SK-N-SH (cell line): ENCODE data around the gene FAIM2. TPM values are rescaled to one million over a fixed set of nuclear protein-coding genes. Genes with fewer than 3 reads are reported as not detected.

Experiments used
- CTCF ChIA-PET: fragments of 300-600, 350-600 bp; formaldehyde crosslinking; extraction: SDS; loops from one replicate; lab custom pipeline; 2021; lab: Yijun Ruan, JAX
- POLR2A ChIA-PET: fragments of 350-600 bp; sonication (Branson Sonifier 250); formaldehyde crosslinking; extraction: SDS; loops from one replicate; lab custom pipeline; 2020; ENCODE audit warnings: antibody characterized with exemption, inconsistent platforms; lab: Yijun Ruan, JAX
- DNase-seq: peaks from one replicate; pipeline ENCODE4 v3.0.0; 2012
- H2AFZ ChIP-seq: fragments of 200-600 bp; sonication (generic); 2 replicates; pipeline ENCODE4 v1.8.1; 2016; ENCODE audit warnings: antibody characterized with exemption, mild to moderate bottlenecking, low read depth
- H3F3A ChIP-seq: fragments of 200-600 bp; sonication (generic); replicated peaks from 2 replicates; pipeline ENCODE3; 2016; ENCODE audit warnings: antibody characterized with exemption, mild to moderate bottlenecking; ENCODE audit not compliant: insufficient read depth
- H3K27ac ChIP-seq, 2 experiments: fragments of 200-500 bp in 1 of 2; fragments of 200-600 bp in 1 of 2; sonication (Bioruptor generic) in 1 of 2; sonication (generic), shearing (Covaris generic) in 1 of 2; 2 replicates each; pipeline versions ENCODE4 v1.5.1 to v1.6.1; 2014 to 2016; ENCODE audit warnings: low read depth in 2 of 2, inconsistent platforms in 1 of 2, low read length in 1 of 2, mild to moderate bottlenecking in 1 of 2, mixed read lengths in 1 of 2
- H3K27me3 ChIP-seq: fragments of 200-600 bp; sonication (generic), shearing (Covaris generic); 2 replicates; pipeline ENCODE4 v1.6.1; 2016; ENCODE audit warnings: mixed run types; ENCODE audit not compliant: insufficient read depth
- H3K36me3 ChIP-seq, 2 experiments: fragments of 200-500 bp in 1 of 2; fragments of 200-600 bp in 1 of 2; sonication (Bioruptor generic) in 1 of 2; sonication (generic) in 1 of 2; replicated peaks in 1 of 2; 2 replicates each; pipeline versions ENCODE3 to v1.5.1; 2014 to 2016; ENCODE audit warnings: low read length in 1 of 2, mild to moderate bottlenecking in 1 of 2; ENCODE audit not compliant: insufficient read depth in 2 of 2, control insufficient read depth in 1 of 2
- H3K4me1 ChIP-seq, 2 experiments: fragments of 200-500 bp in 1 of 2; fragments of 200-600 bp in 1 of 2; sonication (Bioruptor generic) in 1 of 2; sonication (generic), shearing (Covaris generic) in 1 of 2; 2 replicates each; pipeline versions ENCODE4 v1.5.1 to v1.6.1; 2014 to 2016; ENCODE audit warnings: low read depth in 1 of 2, low read length in 1 of 2, mixed run types in 1 of 2; ENCODE audit not compliant: insufficient read depth in 2 of 2, control insufficient read depth in 1 of 2
- H3K4me2 ChIP-seq: fragments of 200-600 bp; sonication (generic), shearing (Covaris generic); 2 replicates; pipeline ENCODE4 v1.6.1; 2017; ENCODE audit warnings: mixed run types
- H3K4me3 ChIP-seq, 2 experiments: fragments of 200-500 bp in 1 of 2; fragments of 200-600 bp in 1 of 2; sonication (Bioruptor generic) in 1 of 2; sonication (generic), shearing (Covaris generic) in 1 of 2; 2 replicates each; pipeline versions ENCODE4 v1.5.1 to v1.8.1; 2014 to 2016; ENCODE audit warnings: low read depth in 2 of 2, inconsistent platforms in 1 of 2, low read length in 1 of 2, mild to moderate bottlenecking in 1 of 2, mixed read lengths in 1 of 2, moderate library complexity in 1 of 2
- H3K79me2 ChIP-seq: fragments of 200-600 bp; sonication (generic); 2 replicates; pipeline ENCODE4 v1.8.1; 2017; ENCODE audit warnings: mild to moderate bottlenecking; ENCODE audit not compliant: insufficient read depth
- H3K9ac ChIP-seq: fragments of 200-600 bp; sonication (generic); 2 replicates; pipeline ENCODE4 v1.6.1; 2017; ENCODE audit warnings: mixed run types
- H3K9me2 ChIP-seq: fragments of 200-600 bp; sonication (generic); 2 replicates; pipeline ENCODE4 v1.6.1; 2017; ENCODE audit warnings: mixed run types
- H3K9me3 ChIP-seq: fragments of 200-600 bp; sonication (generic); 2 replicates; pipeline ENCODE4 v1.6.1; 2017; ENCODE audit warnings: mixed run types, mild to moderate bottlenecking, moderate library complexity
- H4K20me1 ChIP-seq: fragments of 200-600 bp; sonication (generic); 2 replicates; pipeline ENCODE4 v1.6.1; 2017; ENCODE audit warnings: mild to moderate bottlenecking, mixed run types; ENCODE audit not compliant: insufficient read depth
- CHD2 ChIP-seq: fragments of 150-350 bp; IDR thresholded peaks from 2 replicates; pipeline ENCODE4 v1.6.1; 2018; ENCODE audit warnings: low read length; ENCODE audit not compliant: partially characterized antibody
- EP300 ChIP-seq, 2 experiments: IDR thresholded peaks; 2 replicates each; pipeline versions ENCODE4 v1.4.0 to v1.6.1; 2012; ENCODE audit warnings: borderline replicate concordance in 1 of 2, low read depth in 1 of 2, low read length in 1 of 2
- EZH2phosphoT487 ChIP-seq: fragments of 200-600 bp; sonication (generic); IDR thresholded peaks from 2 replicates; pipeline ENCODE4 v1.6.1; 2017; ENCODE audit warnings: low read depth, mixed run types, mild to moderate bottlenecking, antibody characterized with exemption, moderate library complexity, borderline replicate concordance
- FOXJ3 ChIP-seq: sonication (generic); formaldehyde crosslinking; IDR thresholded peaks from 2 replicates; pipeline ENCODE4 v1.5.1; 2020; ENCODE audit warnings: mild to moderate bottlenecking, missing genetic modification reagents
- FOXM1 ChIP-seq: IDR thresholded peaks from 2 replicates; pipeline ENCODE4 v1.4.0; 2012; ENCODE audit warnings: low read depth, mild to moderate bottlenecking
- GATA2 ChIP-seq: sonication (generic); formaldehyde crosslinking; IDR thresholded peaks from 2 replicates; pipeline ENCODE4 v1.5.0; 2020; ENCODE audit warnings: mild to moderate bottlenecking, missing genetic modification reagents
- JUND ChIP-seq: IDR thresholded peaks from 2 replicates; pipeline ENCODE4 v1.4.0; 2012
- MEF2A ChIP-seq: IDR thresholded peaks from 2 replicates; pipeline ENCODE4 v1.4.0; 2012; ENCODE audit warnings: low read depth, borderline replicate concordance
- NFIC ChIP-seq: IDR thresholded peaks from 2 replicates; pipeline ENCODE4 v1.4.0; 2012; ENCODE audit warnings: borderline replicate concordance
- POLR2AphosphoS5 ChIP-seq: IDR thresholded peaks from 2 replicates; pipeline ENCODE4 v1.6.1; 2012; ENCODE audit warnings: low read depth, low read length
- RCOR1 ChIP-seq: fragments of 150-350 bp; IDR thresholded peaks from 2 replicates; pipeline ENCODE4 v1.6.1; 2017; ENCODE audit warnings: antibody characterized with exemption, low read length
- RFX5 ChIP-seq: IDR thresholded peaks from 2 replicates; pipeline ENCODE4 v1.6.1; 2012; ENCODE audit warnings: mild to moderate bottlenecking, improper control_type of control experiment, low read length
- TCF12 ChIP-seq: IDR thresholded peaks from 2 replicates; pipeline ENCODE4 v1.4.0; 2012
- TEAD4 ChIP-seq: IDR thresholded peaks from 2 replicates; pipeline ENCODE4 v1.4.0; 2012; ENCODE audit warnings: mild to moderate bottlenecking, borderline replicate concordance; ENCODE audit not compliant: insufficient read depth
- YY1 ChIP-seq: IDR thresholded peaks from 2 replicates; pipeline ENCODE4 v1.4.0; 2012; ENCODE audit warnings: low read depth, mild to moderate bottlenecking
- WGBS: methylation state at CpG from one replicate; pipeline ENCODE4 v1.1.6; 2017; ENCODE audit warnings: low lambda C conversion rate; 5-methylcytosine and 5-hydroxymethylcytosine counted together
- polyA plus RNA-seq, 3 experiments: library from polyadenylated mRNA; depleted of rRNA; stranded (reverse); fragments of >200 nt; gene quantifications; 2 replicates each; pipeline ENCODE4 v1.2.3, GENCODE V29; 2012
- TF ChIP-seq, protein P1 (sequence below): IDR thresholded peaks from 2 replicates; pipeline ENCODE4 v1.6.1; 2012; ENCODE audit warnings: mild to moderate bottlenecking, low read depth, low read length, moderate library complexity
- TF ChIP-seq, protein P2 (sequence below): IDR thresholded peaks from 2 replicates; pipeline ENCODE4; 2012
- TF ChIP-seq, protein P3 (sequence below): fragments of 200-600 bp; sonication (generic); IDR thresholded peaks from 2 replicates; pipeline ENCODE4 v1.6.1; 2017; ENCODE audit warnings: antibody characterized with exemption, mild to moderate bottlenecking, moderate library complexity

The FAIM2 gene
- polyA plus RNA-seq, 1 of the 3 experiments (the other 2 are of a cell fraction), result 11.3 TPM

DNA sequence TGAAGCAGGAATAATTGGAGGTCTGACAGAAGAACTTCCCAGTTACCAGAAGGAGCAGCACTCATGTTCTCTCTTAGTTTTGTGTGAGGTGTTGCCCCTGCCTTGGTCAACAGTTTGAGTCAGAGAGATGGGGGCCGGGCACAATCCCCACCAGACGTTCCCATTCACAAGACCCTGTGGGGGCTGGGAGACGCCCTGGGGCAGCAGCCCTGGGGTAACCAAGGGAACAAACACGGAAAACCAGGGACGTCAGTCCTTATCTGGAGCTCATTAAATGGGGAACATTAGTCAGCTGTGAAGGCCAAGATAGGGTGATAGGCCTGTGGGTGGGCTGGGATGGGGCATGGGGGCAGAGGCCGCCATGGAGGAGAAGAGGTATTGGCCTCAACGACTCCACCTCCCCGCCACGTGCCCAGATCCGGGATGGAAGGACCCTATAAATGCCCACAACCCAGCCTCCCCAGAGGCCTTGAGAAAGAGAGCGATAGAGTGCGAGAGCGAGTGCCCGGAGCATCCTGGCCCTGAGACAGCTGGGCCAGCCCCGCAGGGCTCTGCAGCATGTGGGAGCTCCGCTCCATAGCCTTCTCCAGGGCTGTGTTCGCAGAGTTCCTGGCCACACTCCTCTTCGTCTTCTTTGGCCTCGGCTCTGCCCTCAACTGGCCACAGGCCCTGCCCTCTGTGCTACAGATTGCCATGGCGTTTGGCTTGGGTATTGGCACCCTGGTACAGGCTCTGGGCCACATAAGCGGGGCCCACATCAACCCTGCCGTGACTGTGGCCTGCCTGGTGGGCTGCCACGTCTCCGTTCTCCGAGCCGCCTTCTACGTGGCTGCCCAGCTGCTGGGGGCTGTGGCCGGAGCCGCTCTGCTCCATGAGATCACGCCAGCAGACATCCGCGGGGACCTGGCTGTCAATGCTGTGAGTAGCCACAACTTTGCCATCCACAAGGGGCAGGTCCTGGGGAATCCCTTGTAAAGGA is 46.9 kb upstream of the FAIM2 start, which contains the start of gene AQP2:
AQP2 (plus strand) TSS at position 465 of the 979 bp plus-strand sequence; CDS start at position 559, 94 bp downstream.
- H3K27ac ChIP-seq, result no peak within 1 kb of the TSS
- DNase-seq, result peak; percentile 64
- ChIA-PET CTCF (interaction anchor here (0.8 to 6.1 kb wide), 8 partner anchors 9 to 121 kb away, joined by 3 to 101 read pairs (median 4); no protein-coding TSS in a partner anchor), POLR2A (interaction anchor here (1.0 kb wide), 1 partner anchor 33 kb away, joined by 3 read pairs; no protein-coding TSS in a partner anchor)
- no peak within 1 kb of the TSS for H2AFZ ChIP-seq
- H3K4me1 ChIP-seq, result peaks cover 0 to 20% of the 10 kb centered on the region in 2 experiments; a peak in 1 of 4 replicates
- H3F3A ChIP-seq, result no peaks in the 10 kb centered on the region
- H3K79me2 ChIP-seq, result no peaks in the 10 kb centered on the region
- no peaks in the 10 kb centered on the region for H3K36me3 ChIP-seq
- no peak for TF ChIP-seq NFIC
- TF ChIP-seq RFX5, result no peak
- TF ChIP-seq FOXM1, result no peak
- no peak for TF ChIP-seq JUND
- no peak for TF ChIP-seq CHD2
- TF ChIP-seq TEAD4, result no peak
- TF ChIP-seq YY1, result no peak
- TF ChIP-seq GATA2 (CRISPR knock-in tag), result no peak
- no peak for TF ChIP-seq EZH2phosphoT487
- TF ChIP-seq TCF12, result no peak
- no peak for TF ChIP-seq FOXJ3
- no peak for TF ChIP-seq RCOR1
- TF ChIP-seq, protein P1, sequence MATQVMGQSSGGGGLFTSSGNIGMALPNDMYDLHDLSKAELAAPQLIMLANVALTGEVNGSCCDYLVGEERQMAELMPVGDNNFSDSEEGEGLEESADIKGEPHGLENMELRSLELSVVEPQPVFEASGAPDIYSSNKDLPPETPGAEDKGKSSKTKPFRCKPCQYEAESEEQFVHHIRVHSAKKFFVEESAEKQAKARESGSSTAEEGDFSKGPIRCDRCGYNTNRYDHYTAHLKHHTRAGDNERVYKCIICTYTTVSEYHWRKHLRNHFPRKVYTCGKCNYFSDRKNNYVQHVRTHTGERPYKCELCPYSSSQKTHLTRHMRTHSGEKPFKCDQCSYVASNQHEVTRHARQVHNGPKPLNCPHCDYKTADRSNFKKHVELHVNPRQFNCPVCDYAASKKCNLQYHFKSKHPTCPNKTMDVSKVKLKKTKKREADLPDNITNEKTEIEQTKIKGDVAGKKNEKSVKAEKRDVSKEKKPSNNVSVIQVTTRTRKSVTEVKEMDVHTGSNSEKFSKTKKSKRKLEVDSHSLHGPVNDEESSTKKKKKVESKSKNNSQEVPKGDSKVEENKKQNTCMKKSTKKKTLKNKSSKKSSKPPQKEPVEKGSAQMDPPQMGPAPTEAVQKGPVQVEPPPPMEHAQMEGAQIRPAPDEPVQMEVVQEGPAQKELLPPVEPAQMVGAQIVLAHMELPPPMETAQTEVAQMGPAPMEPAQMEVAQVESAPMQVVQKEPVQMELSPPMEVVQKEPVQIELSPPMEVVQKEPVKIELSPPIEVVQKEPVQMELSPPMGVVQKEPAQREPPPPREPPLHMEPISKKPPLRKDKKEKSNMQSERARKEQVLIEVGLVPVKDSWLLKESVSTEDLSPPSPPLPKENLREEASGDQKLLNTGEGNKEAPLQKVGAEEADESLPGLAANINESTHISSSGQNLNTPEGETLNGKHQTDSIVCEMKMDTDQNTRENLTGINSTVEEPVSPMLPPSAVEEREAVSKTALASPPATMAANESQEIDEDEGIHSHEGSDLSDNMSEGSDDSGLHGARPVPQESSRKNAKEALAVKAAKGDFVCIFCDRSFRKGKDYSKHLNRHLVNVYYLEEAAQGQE, result no peak
- TF ChIP-seq, protein P2, sequence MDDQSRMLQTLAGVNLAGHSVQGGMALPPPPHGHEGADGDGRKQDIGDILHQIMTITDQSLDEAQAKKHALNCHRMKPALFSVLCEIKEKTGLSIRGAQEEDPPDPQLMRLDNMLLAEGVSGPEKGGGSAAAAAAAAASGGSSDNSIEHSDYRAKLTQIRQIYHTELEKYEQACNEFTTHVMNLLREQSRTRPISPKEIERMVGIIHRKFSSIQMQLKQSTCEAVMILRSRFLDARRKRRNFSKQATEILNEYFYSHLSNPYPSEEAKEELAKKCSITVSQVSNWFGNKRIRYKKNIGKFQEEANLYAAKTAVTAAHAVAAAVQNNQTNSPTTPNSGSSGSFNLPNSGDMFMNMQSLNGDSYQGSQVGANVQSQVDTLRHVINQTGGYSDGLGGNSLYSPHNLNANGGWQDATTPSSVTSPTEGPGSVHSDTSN, result no peak
- no peak for TF ChIP-seq MEF2A
- TF ChIP-seq, protein P3, sequence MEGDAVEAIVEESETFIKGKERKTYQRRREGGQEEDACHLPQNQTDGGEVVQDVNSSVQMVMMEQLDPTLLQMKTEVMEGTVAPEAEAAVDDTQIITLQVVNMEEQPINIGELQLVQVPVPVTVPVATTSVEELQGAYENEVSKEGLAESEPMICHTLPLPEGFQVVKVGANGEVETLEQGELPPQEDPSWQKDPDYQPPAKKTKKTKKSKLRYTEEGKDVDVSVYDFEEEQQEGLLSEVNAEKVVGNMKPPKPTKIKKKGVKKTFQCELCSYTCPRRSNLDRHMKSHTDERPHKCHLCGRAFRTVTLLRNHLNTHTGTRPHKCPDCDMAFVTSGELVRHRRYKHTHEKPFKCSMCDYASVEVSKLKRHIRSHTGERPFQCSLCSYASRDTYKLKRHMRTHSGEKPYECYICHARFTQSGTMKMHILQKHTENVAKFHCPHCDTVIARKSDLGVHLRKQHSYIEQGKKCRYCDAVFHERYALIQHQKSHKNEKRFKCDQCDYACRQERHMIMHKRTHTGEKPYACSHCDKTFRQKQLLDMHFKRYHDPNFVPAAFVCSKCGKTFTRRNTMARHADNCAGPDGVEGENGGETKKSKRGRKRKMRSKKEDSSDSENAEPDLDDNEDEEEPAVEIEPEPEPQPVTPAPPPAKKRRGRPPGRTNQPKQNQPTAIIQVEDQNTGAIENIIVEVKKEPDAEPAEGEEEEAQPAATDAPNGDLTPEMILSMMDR, result no peak
- no peak for TF ChIP-seq EP300 (IDR thresholded peaks at IDR 0.05; ENCODE audit: borderline replicate concordance in 1 of 2, low read depth in 1 of 2, low read length in 1 of 2)
- TF ChIP-seq POLR2AphosphoS5, result no peak
- H4K20me1 ChIP-seq, result no peaks in the 10 kb centered on the region
- WGBS, result 83% methylated on average over 29 of the region's 32 CpGs
- no peaks in the 10 kb centered on the region for H3K9me3 ChIP-seq
- H3K4me3 ChIP-seq, result no peak within 1 kb of the TSS
- H3K9me2 ChIP-seq, result no peaks in the 10 kb centered on the region
- H3K27me3 ChIP-seq, result no peaks in the 10 kb centered on the region
- no peak within 1 kb of the TSS for H3K4me2 ChIP-seq
- no peak within 1 kb of the TSS for H3K9ac ChIP-seq
